ENCODE measurements around the gene CXCR1.

The CXCR1 gene

GRCh38 chr2:218145124-218145523, 21.6 kb downstream of the CXCR1 start:
- no peak overlapping the region for H3K9ac ChIP-seq (ENCODE audit: low read depth in 1 of 2, low read length in 2 of 2)
- H3K27ac ChIP-seq (ENCODE audit: low read depth, low read length): no peak overlapping the region
- no peaks in the 10 kb centered on the region for H3K27me3 ChIP-seq (ENCODE audit: control insufficient read depth in 1 of 2, insufficient read depth in 2 of 2, low read length in 2 of 2)
- H3K4me3 ChIP-seq (ENCODE audit: low read depth in 1 of 2, low read length in 2 of 2): no peak overlapping the region
- H3K4me1 ChIP-seq (ENCODE audit: control insufficient read depth in 1 of 2, insufficient read depth in 2 of 2, low read length in 2 of 2): no peaks in the 10 kb centered on the region
- no peaks in the 10 kb centered on the region for H3K36me3 ChIP-seq (ENCODE audit: control insufficient read depth in 1 of 2, insufficient read depth in 2 of 2, low read length in 2 of 2)
- no peaks in the 10 kb centered on the region for H3K9me3 ChIP-seq (ENCODE audit: control insufficient read depth in 1 of 2, low read length in 2 of 2)

GRCh38 chr2:218138047-218138446, 28.7 kb downstream of the CXCR1 start:
- Histone ChIP-seq H3K4me1 (ENCODE audit: control insufficient read depth in 1 of 2, insufficient read depth in 2 of 2, low read length in 2 of 2) (no peaks in the 10 kb centered on the region), H3K36me3 (ENCODE audit: control insufficient read depth in 1 of 2, insufficient read depth in 2 of 2, low read length in 2 of 2) (no peaks in the 10 kb centered on the region), H3K27me3 (ENCODE audit: control insufficient read depth in 1 of 2, insufficient read depth in 2 of 2, low read length in 2 of 2) (peaks cover 4 to 18% of the 10 kb centered on the region in 2 donors), H3K9me3 (ENCODE audit: control insufficient read depth in 1 of 2, low read length in 2 of 2) (no peaks in the 10 kb centered on the region), H3K9ac (ENCODE audit: low read depth in 1 of 2, low read length in 2 of 2) (no peak overlapping the region), H3K4me3 (ENCODE audit: low read depth in 1 of 2, low read length in 2 of 2) (no peak overlapping the region), H3K27ac (ENCODE audit: low read depth, low read length) (no peak overlapping the region)

GRCh38 chr2:218137514-218137913, 29.2 kb downstream of the CXCR1 start:
- Histone ChIP-seq H3K4me3 (ENCODE audit: low read depth in 1 of 2, low read length in 2 of 2) (no peak overlapping the region), H3K36me3 (ENCODE audit: control insufficient read depth in 1 of 2, insufficient read depth in 2 of 2, low read length in 2 of 2) (no peaks in the 10 kb centered on the region), H3K9ac (ENCODE audit: low read depth in 1 of 2, low read length in 2 of 2) (no peak overlapping the region), H3K27ac (ENCODE audit: low read depth, low read length) (no peak overlapping the region), H3K4me1 (ENCODE audit: control insufficient read depth in 1 of 2, insufficient read depth in 2 of 2, low read length in 2 of 2) (no peaks in the 10 kb centered on the region), H3K9me3 (ENCODE audit: control insufficient read depth in 1 of 2, low read length in 2 of 2) (no peaks in the 10 kb centered on the region), H3K27me3 (ENCODE audit: control insufficient read depth in 1 of 2, insufficient read depth in 2 of 2, low read length in 2 of 2) (peaks cover 4 to 18% of the 10 kb centered on the region in 2 donors)

DNA sequence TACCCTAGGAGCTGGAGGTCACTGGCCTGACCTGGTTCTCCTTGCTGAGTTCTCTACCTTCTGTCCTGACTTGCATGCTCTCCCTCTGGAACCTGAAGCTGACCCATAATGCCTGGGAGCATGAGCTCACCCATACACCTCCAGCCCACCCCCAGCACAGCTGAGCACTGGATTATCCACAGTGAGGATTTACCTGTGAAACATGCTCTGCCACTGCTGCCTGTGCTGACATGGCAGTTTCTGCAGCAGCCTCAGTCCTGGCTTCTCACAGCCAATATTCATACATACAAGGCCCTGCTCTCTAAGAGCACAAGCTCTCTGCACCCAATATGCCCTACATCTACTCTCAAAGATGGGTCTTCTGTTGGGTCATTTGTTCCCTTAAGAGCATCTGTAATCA, 35.9 kb downstream of the CXCR1 start:
- Histone ChIP-seq H3K36me3 (ENCODE audit: control insufficient read depth in 1 of 2, insufficient read depth in 2 of 2, low read length in 2 of 2) (no peaks in the 10 kb centered on the region), H3K4me3 (ENCODE audit: low read depth in 1 of 2, low read length in 2 of 2) (no peak overlapping the region), H3K9me3 (ENCODE audit: control insufficient read depth in 1 of 2, low read length in 2 of 2) (no peaks in the 10 kb centered on the region), H3K4me1 (ENCODE audit: control insufficient read depth in 1 of 2, insufficient read depth in 2 of 2, low read length in 2 of 2) (no peaks in the 10 kb centered on the region), H3K27ac (ENCODE audit: low read depth, low read length) (no peak overlapping the region), H3K9ac (ENCODE audit: low read depth in 1 of 2, low read length in 2 of 2) (no peak overlapping the region), H3K27me3 (ENCODE audit: control insufficient read depth in 1 of 2, insufficient read depth in 2 of 2, low read length in 2 of 2) (peaks cover 0 to 8% of the 10 kb centered on the region in 2 donors)

DNA sequence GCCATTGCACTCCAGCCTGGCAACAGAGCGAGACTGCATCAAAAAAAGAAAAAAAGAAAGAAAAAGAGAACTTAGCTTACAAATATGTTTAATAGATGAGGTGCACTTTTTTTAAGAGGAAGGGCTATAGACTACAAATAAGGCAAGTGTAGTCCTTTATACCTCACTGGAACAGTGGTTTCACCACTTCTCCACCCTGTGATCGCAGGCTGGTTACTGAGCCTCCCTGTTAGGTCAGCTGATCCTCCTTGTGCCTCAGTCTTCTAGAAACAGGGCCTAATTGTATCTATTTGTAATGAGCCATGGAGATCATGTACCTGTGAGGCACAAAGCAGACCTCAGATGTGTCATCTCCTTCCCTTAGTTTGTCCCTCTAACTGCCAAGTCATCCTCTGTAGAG, 36.4 kb downstream of the CXCR1 start:
- Histone ChIP-seq H3K27me3 (ENCODE audit: control insufficient read depth in 1 of 2, insufficient read depth in 2 of 2, low read length in 2 of 2) (peaks cover 0 to 5% of the 10 kb centered on the region in 2 donors), H3K9ac (ENCODE audit: low read depth in 1 of 2, low read length in 2 of 2) (no peak overlapping the region), H3K27ac (ENCODE audit: low read depth, low read length) (no peak overlapping the region), H3K4me1 (ENCODE audit: control insufficient read depth in 1 of 2, insufficient read depth in 2 of 2, low read length in 2 of 2) (no peaks in the 10 kb centered on the region), H3K9me3 (ENCODE audit: control insufficient read depth in 1 of 2, low read length in 2 of 2) (no peaks in the 10 kb centered on the region), H3K36me3 (ENCODE audit: control insufficient read depth in 1 of 2, insufficient read depth in 2 of 2, low read length in 2 of 2) (no peaks in the 10 kb centered on the region), H3K4me3 (ENCODE audit: low read depth in 1 of 2, low read length in 2 of 2) (no peak overlapping the region)

- Histone ChIP-seq H3K9me3 (ENCODE audit: control insufficient read depth in 1 of 2, low read length in 2 of 2) (no peaks in the 10 kb centered on the region), H3K4me1 (ENCODE audit: control insufficient read depth in 1 of 2, insufficient read depth in 2 of 2, low read length in 2 of 2) (no peaks in the 10 kb centered on the region), H3K27ac (ENCODE audit: low read depth, low read length) (no peak overlapping the region), H3K4me3 (ENCODE audit: low read depth in 1 of 2, low read length in 2 of 2) (no peak overlapping the region), H3K27me3 (ENCODE audit: control insufficient read depth in 1 of 2, insufficient read depth in 2 of 2, low read length in 2 of 2) (peaks cover 0 to 5% of the 10 kb centered on the region in 2 donors), H3K9ac (ENCODE audit: low read depth in 1 of 2, low read length in 2 of 2) (no peak overlapping the region), H3K36me3 (ENCODE audit: control insufficient read depth in 1 of 2, insufficient read depth in 2 of 2, low read length in 2 of 2) (no peaks in the 10 kb centered on the region)
These were observed 37.2 kb downstream of the CXCR1 start for GRCh38 chr2:218129458-218130135.

- Histone ChIP-seq H3K9ac (ENCODE audit: low read depth in 1 of 2, low read length in 2 of 2) (no peak overlapping the region), H3K27ac (ENCODE audit: low read depth, low read length) (no peak overlapping the region), H3K36me3 (ENCODE audit: control insufficient read depth in 1 of 2, insufficient read depth in 2 of 2, low read length in 2 of 2) (no peaks in the 10 kb centered on the region), H3K4me1 (ENCODE audit: control insufficient read depth in 1 of 2, insufficient read depth in 2 of 2, low read length in 2 of 2) (no peaks in the 10 kb centered on the region), H3K4me3 (ENCODE audit: low read depth in 1 of 2, low read length in 2 of 2) (no peak overlapping the region), H3K27me3 (ENCODE audit: control insufficient read depth in 1 of 2, insufficient read depth in 2 of 2, low read length in 2 of 2) (peaks cover 0 to 5% of the 10 kb centered on the region in 2 donors), H3K9me3 (ENCODE audit: control insufficient read depth in 1 of 2, low read length in 2 of 2) (no peaks in the 10 kb centered on the region)
These were observed 37.8 kb downstream of the CXCR1 start for GRCh38 chr2:218128781-218129457.

- Histone ChIP-seq H3K4me3 (ENCODE audit: low read depth in 1 of 2, low read length in 2 of 2) (no peak overlapping the region), H3K9me3 (ENCODE audit: control insufficient read depth in 1 of 2, low read length in 2 of 2) (no peaks in the 10 kb centered on the region), H3K36me3 (ENCODE audit: control insufficient read depth in 1 of 2, insufficient read depth in 2 of 2, low read length in 2 of 2) (no peaks in the 10 kb centered on the region), H3K4me1 (ENCODE audit: control insufficient read depth in 1 of 2, insufficient read depth in 2 of 2, low read length in 2 of 2) (no peaks in the 10 kb centered on the region), H3K27me3 (ENCODE audit: control insufficient read depth in 1 of 2, insufficient read depth in 2 of 2, low read length in 2 of 2) (peaks cover 0 to 5% of the 10 kb centered on the region in 2 donors), H3K9ac (ENCODE audit: low read depth in 1 of 2, low read length in 2 of 2) (no peak overlapping the region), H3K27ac (ENCODE audit: low read depth, low read length) (no peak overlapping the region)
These were observed 38.8 kb downstream of the CXCR1 start for GRCh38 chr2:218127929-218128455.

GRCh38 chr2:218125626-218126080, 41.1 kb downstream of the CXCR1 start, which contains the start of gene CXCR2:
Gene CXCR2 (plus strand): TSS chr2:218126028. CDS start chr2:218134802, 8,774 bp downstream.
- H3K27me3 ChIP-seq (ENCODE audit: control insufficient read depth in 1 of 2, insufficient read depth in 2 of 2, low read length in 2 of 2): peaks cover 0 to 5% of the 10 kb centered on the region in 2 donors
- peaks cover 0 to 5% of the 10 kb centered on the region in 2 donors for H3K9me3 ChIP-seq (ENCODE audit: control insufficient read depth in 1 of 2, low read length in 2 of 2)
- H3K4me1 ChIP-seq (ENCODE audit: control insufficient read depth in 1 of 2, insufficient read depth in 2 of 2, low read length in 2 of 2): no peaks in the 10 kb centered on the region
- no peak within 1 kb of the TSS for H3K4me3 ChIP-seq (ENCODE audit: low read depth in 1 of 2, low read length in 2 of 2)
- no peaks in the 10 kb centered on the region for H3K36me3 ChIP-seq (ENCODE audit: control insufficient read depth in 1 of 2, insufficient read depth in 2 of 2, low read length in 2 of 2)
- no peak within 1 kb of the TSS for H3K27ac ChIP-seq (ENCODE audit: low read depth, low read length)
- no peak within 1 kb of the TSS for H3K9ac ChIP-seq (ENCODE audit: low read depth in 1 of 2, low read length in 2 of 2)

DNA sequence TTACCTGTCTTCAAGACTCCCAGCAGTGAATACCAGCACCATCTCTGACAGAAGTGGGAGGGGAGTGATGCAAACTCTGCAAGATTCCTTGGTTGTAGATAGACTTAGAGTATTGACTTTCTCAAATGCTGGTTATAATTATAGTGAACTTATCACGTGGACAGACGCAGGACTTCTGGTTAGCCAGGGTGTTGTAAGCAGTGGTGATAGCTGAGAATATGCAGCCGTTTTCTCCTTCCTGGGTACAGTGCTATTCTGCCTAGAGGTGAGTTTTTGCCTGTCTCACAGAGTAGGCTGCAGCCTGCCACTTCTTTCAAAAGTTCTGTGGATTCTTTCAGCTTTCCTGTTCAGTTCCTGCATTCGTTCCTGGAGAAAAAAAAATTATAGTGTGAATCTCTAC, 41.7 kb downstream of the CXCR1 start:
- no peaks in the 10 kb centered on the region for H3K4me1 ChIP-seq (ENCODE audit: control insufficient read depth in 1 of 2, insufficient read depth in 2 of 2, low read length in 2 of 2)
- H3K4me3 ChIP-seq (ENCODE audit: low read depth in 1 of 2, low read length in 2 of 2): no peak overlapping the region
- no peak overlapping the region for H3K9ac ChIP-seq (ENCODE audit: low read depth in 1 of 2, low read length in 2 of 2)
- H3K36me3 ChIP-seq (ENCODE audit: control insufficient read depth in 1 of 2, insufficient read depth in 2 of 2, low read length in 2 of 2): no peaks in the 10 kb centered on the region
- H3K27me3 ChIP-seq (ENCODE audit: control insufficient read depth in 1 of 2, insufficient read depth in 2 of 2, low read length in 2 of 2): peaks cover 0 to 5% of the 10 kb centered on the region in 2 donors
- no peak overlapping the region for H3K27ac ChIP-seq (ENCODE audit: low read depth, low read length)
- peaks cover 0 to 5% of the 10 kb centered on the region in 2 donors for H3K9me3 ChIP-seq (ENCODE audit: control insufficient read depth in 1 of 2, low read length in 2 of 2)

Data from duodenal mucosa (tissue), 2 donors.